CD14-positive monocyte (primary cell): Measurements from ENCODE around the gene PHF5A. TPM values are rescaled to one million over a fixed set of nuclear protein-coding genes. Genes with fewer than 3 reads are reported as not detected.

Experiments used
- DNase-seq, 3 donors: peaks; one replicate each; pipeline ENCODE4 v3.0.0-alpha.2; 2011 to 2022
- H2AFZ ChIP-seq: 2 replicates; pipeline ENCODE4 v1.6.0; 2012; ENCODE audit warnings: mild to moderate bottlenecking, low read depth, low read length, inconsistent platforms; ENCODE audit not compliant: insufficient read depth, poor library complexity, severe bottlenecking
- H3K27ac ChIP-seq, 2 donors: 1 replicate in 1 of 2; 2 replicates in 1 of 2; pipeline ENCODE4 v1.5.1; 2012 to 2013; ENCODE audit warnings: low read length in 2 of 2, control low read depth in 1 of 2, inconsistent platforms in 1 of 2, low read depth in 1 of 2, mild to moderate bottlenecking in 1 of 2
- H3K27me3 ChIP-seq, 2 donors: one replicate each; pipeline versions ENCODE4 v1.6.0 to v1.6.1; 2011 to 2013; ENCODE audit warnings: low read length in 2 of 2; ENCODE audit not compliant: control insufficient read depth in 2 of 2, insufficient read depth in 2 of 2
- H3K36me3 ChIP-seq, 2 donors: replicated peaks in 1 of 2; 1 replicate in 1 of 2; 2 replicates in 1 of 2; pipeline versions ENCODE4 v1.5.1 to v1.6.1; 2012 to 2013; ENCODE audit warnings: low read length in 2 of 2, control low read depth in 1 of 2, inconsistent platforms in 1 of 2, mild to moderate bottlenecking in 1 of 2; ENCODE audit not compliant: insufficient read depth in 2 of 2, control insufficient read depth in 1 of 2
- H3K4me1 ChIP-seq, 2 donors: 1 replicate in 1 of 2; 2 replicates in 1 of 2; pipeline versions ENCODE4 v1.5.1 to v1.6.1; 2012 to 2013; ENCODE audit warnings: low read length in 2 of 2, control low read depth in 1 of 2, inconsistent platforms in 1 of 2, mild to moderate bottlenecking in 1 of 2, moderate library complexity in 1 of 2; ENCODE audit not compliant: insufficient read depth in 2 of 2, control insufficient read depth in 1 of 2
- H3K4me2 ChIP-seq: replicated peaks from 2 replicates; pipeline ENCODE3; 2012; ENCODE audit warnings: low read length, moderate library complexity, mild to moderate bottlenecking; ENCODE audit not compliant: poor library complexity, severe bottlenecking; ENCODE audit errors: extremely low read depth
- H3K4me3 ChIP-seq, 3 experiments: fragments of 200-600 bp in 1 of 3; sonication (generic) in 1 of 3; replicated peaks in 1 of 3; 1 replicate in 2 of 3; 2 replicates in 1 of 3; pipeline ENCODE4 v1.5.1; 2011 to 2013; ENCODE audit warnings: low read length in 3 of 3, mild to moderate bottlenecking in 3 of 3, control low read depth in 2 of 3, low read depth in 2 of 3, inconsistent platforms in 1 of 3, moderate library complexity in 1 of 3
- H3K79me2 ChIP-seq: 2 replicates; pipeline ENCODE4 v1.6.0; 2012; ENCODE audit warnings: mild to moderate bottlenecking, control low read depth, inconsistent platforms, low read length, moderate library complexity; ENCODE audit not compliant: insufficient read depth
- H3K9ac ChIP-seq: 2 replicates; pipeline ENCODE4 v1.6.0; 2017; ENCODE audit warnings: low read length, mild to moderate bottlenecking; ENCODE audit not compliant: insufficient read depth, poor library complexity, severe bottlenecking
- H3K9me3 ChIP-seq, 2 donors: replicated peaks in 1 of 2; 1 replicate in 1 of 2; 2 replicates in 1 of 2; pipeline versions ENCODE4 v1.5.1 to v1.6.1; 2012 to 2013; ENCODE audit warnings: low read length in 2 of 2, control low read depth in 1 of 2; ENCODE audit not compliant: control insufficient read depth in 1 of 2, insufficient read depth in 1 of 2
- H4K20me1 ChIP-seq: 2 replicates; pipeline ENCODE4 v1.6.0; 2012; ENCODE audit warnings: mild to moderate bottlenecking, low read length, control low read depth, moderate library complexity; ENCODE audit not compliant: insufficient read depth
- H3K27ac Mint-ChIP-seq, 7 donors: one replicate each; pipeline ENCODE4 v1.8.0; 2020; ENCODE audit warnings: mild to moderate bottlenecking in 7 of 7, mixed read lengths in 7 of 7, moderate library complexity in 6 of 7, inconsistent platforms in 2 of 7
- H3K27me3 Mint-ChIP-seq, 3 donors: one replicate each; pipeline ENCODE4 v1.8.0; 2021 to 2022; ENCODE audit warnings: low read depth in 3 of 3, mild to moderate bottlenecking in 3 of 3, mixed read lengths in 3 of 3, moderate library complexity in 3 of 3, inconsistent platforms in 1 of 3
- H3K36me3 Mint-ChIP-seq, 2 donors: one replicate each; pipeline ENCODE4 v1.8.0; 2020; ENCODE audit warnings: mixed read lengths in 2 of 2, inconsistent platforms in 1 of 2, mild to moderate bottlenecking in 1 of 2
- H3K4me1 Mint-ChIP-seq: one replicate; pipeline ENCODE4 v1.8.0; 2020; ENCODE audit warnings: mild to moderate bottlenecking, mixed read lengths
- H3K4me3 Mint-ChIP-seq, 2 donors: one replicate each; pipeline ENCODE4 v1.8.0; 2020; ENCODE audit warnings: mild to moderate bottlenecking in 2 of 2, mixed read lengths in 2 of 2, moderate library complexity in 1 of 2
- H3K9me3 Mint-ChIP-seq, 7 donors: one replicate each; pipeline ENCODE4 v1.8.0; 2020 to 2022; ENCODE audit warnings: mixed read lengths in 7 of 7, mild to moderate bottlenecking in 6 of 7, moderate library complexity in 6 of 7, inconsistent platforms in 2 of 7
- CTCF ChIP-seq: fragments of 200-600 bp; IDR thresholded peaks from one replicate; pipeline ENCODE4 v1.8.0; 2022; ENCODE audit warnings: antibody characterized with exemption, mild to moderate bottlenecking
- WGBS: methylation state at CpG from one replicate; pipeline ENCODE4 v1.1.5; 2013; ENCODE audit warnings: missing lambda C conversion rate; ENCODE audit not compliant: insufficient coverage; 5-methylcytosine and 5-hydroxymethylcytosine counted together
- intact Hi-C, 2 donors: fragments of 100-400 bp; cut with micrococcal nuclease; formaldehyde crosslinking; loops; one replicate each; pipeline versions ENCODE4 v1.15.0 to v1.15.1; 2023
- polyA plus RNA-seq, 3 donors: library from polyadenylated mRNA; depleted of rRNA in 1 of 3; unstranded in 2 of 3; stranded (reverse) in 1 of 3; fragments of 300-500 nt in 2 of 3; fragments of >200 nt in 1 of 3; fragmentation: Illumina TruSeq in 2 of 3; gene quantifications; 1 replicate in 2 of 3; 2 replicates in 1 of 3; pipeline ENCODE4 v1.2.3, GENCODE V29; 2012 to 2021

PHF5A gene
- polyA plus RNA-seq, 3 donors, result 22.0 to 31.3 (median 26.3) TPM

- 98% methylated on average over 6 of the region's 7 CpGs for WGBS
- no peak for TF ChIP-seq CTCF
- H3K79me2 ChIP-seq, result peaks cover 79% of the 10 kb centered on the region
- H3K9ac ChIP-seq, result no peak overlapping the region
- H3K4me1 ChIP-seq, result no peaks in the 10 kb centered on the region
- Mint-ChIP-seq H3K9me3 (no peaks in the 10 kb centered on the region), H3K36me3 (peaks cover 37 to 79% of the 10 kb centered on the region in 2 donors), H3K4me3 (no peak overlapping the region), H3K4me1 (peaks cover 3% of the 10 kb centered on the region), H3K27me3 (peaks cover 0 to 2% (median 0%) of the 10 kb centered on the region in 3 donors), H3K27ac (peak overlapping the region in 2 of 7 donors; percentile 20 to 66)
- peaks cover 44 to 72% of the 10 kb centered on the region in 2 donors for H3K36me3 ChIP-seq
- no peak overlapping the region for H2AFZ ChIP-seq
- peaks cover 89% of the 10 kb centered on the region for H4K20me1 ChIP-seq
- intact Hi-C loops, result no loop called here
- no peak overlapping the region for H3K27ac ChIP-seq
- H3K4me3 ChIP-seq, result no peak overlapping the region
- no peak for DNase-seq
- H3K9me3 ChIP-seq, result no peaks in the 10 kb centered on the region
- no peaks in the 10 kb centered on the region for H3K27me3 ChIP-seq
- H3K4me2 ChIP-seq, result no peak overlapping the region
Observed at GRCh38 chr22:41437198-41437597, 31.3 kb downstream of the PHF5A start.

DNA sequence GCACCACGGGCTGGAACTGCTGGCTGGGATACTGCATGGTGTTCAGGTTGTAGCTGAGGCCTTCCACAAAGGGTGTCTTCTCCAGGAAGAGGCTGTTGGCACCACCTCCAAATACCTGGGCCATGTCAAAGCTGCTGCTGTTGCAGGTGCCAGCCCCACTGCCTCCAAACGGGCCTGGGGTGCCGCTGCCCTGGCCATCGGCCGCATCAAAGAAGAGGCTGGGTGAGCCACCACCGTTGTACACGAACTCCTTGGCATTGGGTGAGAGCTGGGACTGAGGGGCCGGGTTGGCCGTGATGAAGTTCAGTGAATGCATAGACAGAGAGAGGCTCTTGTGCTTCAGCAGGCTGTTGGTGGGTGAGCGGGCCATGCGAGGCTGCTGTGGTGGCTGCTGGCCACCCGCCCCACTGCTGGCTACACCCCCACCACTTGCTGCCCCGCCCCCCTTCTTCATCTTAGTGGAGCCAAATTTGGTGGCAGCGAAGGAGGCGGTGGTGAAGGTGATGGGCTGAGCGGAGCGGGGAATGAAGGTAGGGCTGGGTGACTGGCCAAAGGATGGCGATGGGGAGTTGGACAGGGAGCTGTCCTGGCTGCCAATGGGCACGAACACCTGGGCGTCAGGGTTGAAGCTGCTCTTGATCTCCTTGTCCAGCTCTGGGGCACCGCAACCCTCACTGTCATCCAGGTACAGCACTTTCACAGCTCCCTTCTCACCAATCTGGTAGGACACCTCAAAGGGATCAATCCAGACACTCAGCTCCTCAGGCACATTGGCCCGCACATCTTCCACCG is 32.0 kb downstream of the PHF5A start:
- Histone ChIP-seq H3K4me1 (no peaks in the 10 kb centered on the region), H3K9me3 (no peaks in the 10 kb centered on the region), H3K27me3 (no peaks in the 10 kb centered on the region), H3K4me2 (no peak overlapping the region), H3K4me3 (no peak overlapping the region), H3K79me2 (peaks cover 72% of the 10 kb centered on the region), H4K20me1 (peaks cover 89% of the 10 kb centered on the region), H3K27ac (no peak overlapping the region), H3K9ac (no peak overlapping the region), H2AFZ (no peak overlapping the region), H3K36me3 (peaks cover 50 to 79% of the 10 kb centered on the region in 2 donors)
- H3K9me3 Mint-ChIP-seq, result no peaks in the 10 kb centered on the region
- intact Hi-C loops, result no loop called here
- peak overlapping the region in 3 of 7 donors; percentile 47 to 66 (median 51) for H3K27ac Mint-ChIP-seq
- H3K36me3 Mint-ChIP-seq, result peaks cover 41 to 82% of the 10 kb centered on the region in 2 donors
- no peak for TF ChIP-seq CTCF
- H3K27me3 Mint-ChIP-seq, result peaks cover 0 to 2% (median 0%) of the 10 kb centered on the region in 3 donors
- WGBS, result 93% methylated on average over 20 of the region's 23 CpGs
- no peak overlapping the region for H3K4me3 Mint-ChIP-seq
- DNase-seq, result no peak
- H3K4me1 Mint-ChIP-seq, result peaks cover 3% of the 10 kb centered on the region
